ENCODE data around the gene DAPL1. TPM values are rescaled to one million over a fixed set of nuclear protein-coding genes. Genes with fewer than 3 reads are reported as not detected.
A peak's percentile ranks its signal among the peaks of the same experiment; 100 is the strongest.

The DAPL1 gene
- total RNA-seq, 1 donor from 2014 or later = 0.57 TPM

- no peaks in the 10 kb centered on the region for H3K36me3 Mint-ChIP-seq (ENCODE audit: low read depth)
- no peaks in the 10 kb centered on the region for H3K9me3 Mint-ChIP-seq (ENCODE audit: low read depth)
- H3K4me3 Mint-ChIP-seq (ENCODE audit: unreplicated experiment) = no peak overlapping the region
Measured at GRCh38 chr2:158778243-158778642, 16.9 kb upstream of the DAPL1 start.

GRCh38 chr2:158779621-158780020 is 15.5 kb upstream of the DAPL1 start:
- no peaks in the 10 kb centered on the region for H3K27me3 Mint-ChIP-seq (ENCODE audit: low read depth)
- H3K9me3 Mint-ChIP-seq (ENCODE audit: low read depth) = no peaks in the 10 kb centered on the region

More at GRCh38 chr2:158778243-158778642, 16.9 kb upstream of the DAPL1 start:
- TF ChIP-seq CTCF (IDR thresholded peaks at IDR 0.05) = no peak
- no peak overlapping the region for H3K27ac Mint-ChIP-seq (ENCODE audit: unreplicated experiment)
- H3K4me1 Mint-ChIP-seq (ENCODE audit: low read depth) = peaks cover 65% of the 10 kb centered on the region
- DNase-seq (ENCODE audit: low spot score) = no peak
- no peaks in the 10 kb centered on the region for H3K27me3 Mint-ChIP-seq (ENCODE audit: low read depth)

DNA sequence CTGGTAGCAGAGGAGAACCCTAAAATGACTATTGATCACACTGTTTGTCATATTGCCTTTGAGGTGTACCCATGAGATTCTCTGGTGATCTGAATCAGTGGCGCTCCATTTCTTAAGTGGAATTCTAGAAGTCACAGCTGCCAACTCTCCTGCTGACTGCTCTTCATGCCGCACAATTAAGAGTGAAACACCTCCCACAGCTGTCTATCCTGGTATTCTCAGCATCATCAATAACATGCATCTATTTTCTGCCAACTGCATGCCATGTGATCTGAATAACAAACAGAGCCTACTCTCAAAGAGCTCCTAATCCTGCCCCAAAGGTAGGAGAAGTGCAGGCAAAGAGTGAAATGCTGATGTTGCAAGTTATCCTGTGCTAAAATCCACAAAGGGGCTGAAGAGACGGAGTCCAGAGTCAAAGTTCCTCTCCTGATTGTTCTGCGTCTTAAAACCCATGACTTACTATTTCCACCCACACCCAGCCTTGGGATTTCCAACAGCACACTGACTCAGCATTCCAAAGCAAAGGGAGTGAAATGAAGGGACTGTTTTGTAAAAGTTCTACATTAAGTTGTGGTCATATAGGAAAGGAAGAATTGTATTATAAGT is 13.7 kb upstream of the DAPL1 start:
- Mint-ChIP-seq H3K27ac (ENCODE audit: unreplicated experiment) (peak overlapping the region; percentile 83), H3K4me1 (ENCODE audit: low read depth) (peaks cover 57% of the 10 kb centered on the region), H3K36me3 (ENCODE audit: low read depth) (no peaks in the 10 kb centered on the region), H3K4me3 (ENCODE audit: unreplicated experiment) (no peak overlapping the region), H3K27me3 (ENCODE audit: low read depth) (no peaks in the 10 kb centered on the region), H3K9me3 (ENCODE audit: low read depth) (no peaks in the 10 kb centered on the region)
- TF ChIP-seq CTCF (IDR thresholded peaks at IDR 0.05) = no peak
- no peak for DNase-seq (ENCODE audit: low spot score)

More at GRCh38 chr2:158779621-158780020, 15.5 kb upstream of the DAPL1 start:
- H3K4me1 Mint-ChIP-seq (ENCODE audit: low read depth) = peaks cover 65% of the 10 kb centered on the region
- H3K36me3 Mint-ChIP-seq (ENCODE audit: low read depth) = no peaks in the 10 kb centered on the region
- TF ChIP-seq CTCF (IDR thresholded peaks at IDR 0.05) = no peak
- DNase-seq (ENCODE audit: low spot score) = no peak
- no peak overlapping the region for H3K4me3 Mint-ChIP-seq (ENCODE audit: unreplicated experiment)
- no peak overlapping the region for H3K27ac Mint-ChIP-seq (ENCODE audit: unreplicated experiment)

DNA sequence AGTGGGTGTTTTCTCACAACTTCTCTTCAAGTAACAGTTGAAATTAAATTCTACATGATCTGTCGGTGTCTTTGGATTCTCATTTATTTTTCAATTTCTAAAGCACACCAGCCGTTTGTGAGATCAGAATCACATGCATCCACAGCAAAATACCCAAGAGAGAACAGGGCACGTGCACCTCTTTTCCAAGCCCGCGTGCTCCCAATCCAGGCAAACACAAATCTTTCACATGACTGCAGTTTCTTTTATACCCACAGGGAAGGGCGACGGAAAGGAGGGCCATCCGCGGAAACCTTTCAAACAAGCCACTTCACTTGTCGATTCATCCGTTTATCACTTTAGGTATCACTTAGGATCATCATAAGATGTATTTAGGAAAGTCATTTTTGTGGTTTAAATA is 13.0 kb upstream of the DAPL1 start:
- peaks cover 50% of the 10 kb centered on the region for H3K4me1 Mint-ChIP-seq (ENCODE audit: low read depth)
- no peak for DNase-seq (ENCODE audit: low spot score)

DNA sequence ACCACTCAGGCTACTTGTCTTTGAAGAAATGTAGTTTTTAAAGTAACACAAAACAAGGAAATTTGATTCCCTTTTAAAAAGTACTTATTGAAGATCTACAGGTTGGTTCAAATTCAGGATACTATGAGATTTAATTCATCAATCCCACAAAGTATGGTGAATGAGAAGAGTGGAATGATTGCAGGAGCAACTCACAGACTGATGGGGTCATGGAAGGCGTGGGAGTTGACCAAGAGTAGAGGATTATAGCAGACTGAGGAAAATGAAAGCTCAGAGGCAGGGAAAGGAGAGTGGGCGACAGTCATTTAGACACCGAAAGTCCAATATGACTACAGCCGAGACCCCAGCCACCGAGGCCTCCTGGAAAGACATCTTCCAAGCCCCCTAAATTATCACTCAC is 12.5 kb upstream of the DAPL1 start:
- no peak overlapping the region for H3K27ac Mint-ChIP-seq (ENCODE audit: unreplicated experiment)
- no peak overlapping the region for H3K4me3 Mint-ChIP-seq (ENCODE audit: unreplicated experiment)
- no peak for TF ChIP-seq CTCF (IDR thresholded peaks at IDR 0.05)
- no peaks in the 10 kb centered on the region for H3K9me3 Mint-ChIP-seq (ENCODE audit: low read depth)
- peaks cover 47% of the 10 kb centered on the region for H3K4me1 Mint-ChIP-seq (ENCODE audit: low read depth)
- no peak for DNase-seq (ENCODE audit: low spot score)
- no peaks in the 10 kb centered on the region for H3K36me3 Mint-ChIP-seq (ENCODE audit: low read depth)
- no peaks in the 10 kb centered on the region for H3K27me3 Mint-ChIP-seq (ENCODE audit: low read depth)

More for the DNA sequence above, 13.0 kb upstream of the DAPL1 start:
- peak overlapping the region; percentile 76 for H3K27ac Mint-ChIP-seq (ENCODE audit: unreplicated experiment)
- TF ChIP-seq CTCF (IDR thresholded peaks at IDR 0.05) = no peak
- no peaks in the 10 kb centered on the region for H3K27me3 Mint-ChIP-seq (ENCODE audit: low read depth)
- no peak overlapping the region for H3K4me3 Mint-ChIP-seq (ENCODE audit: unreplicated experiment)
- no peaks in the 10 kb centered on the region for H3K36me3 Mint-ChIP-seq (ENCODE audit: low read depth)
- no peaks in the 10 kb centered on the region for H3K9me3 Mint-ChIP-seq (ENCODE audit: low read depth)
